H9 (cell line): ENCODE results near the gene LRCH1. TPM values are rescaled to one million over a fixed set of nuclear protein-coding genes. Genes with fewer than 3 reads are reported as not detected.
A peak's percentile ranks its signal among the peaks of the same experiment; 100 is the strongest.

Experiments
- DNase-seq: peaks from one replicate; pipeline ENCODE4 v3.0.0-alpha.2; 2017
- H2AFZ ChIP-seq: one replicate; pipeline ENCODE4 v1.6.1; 2013; ENCODE audit warnings: mild to moderate bottlenecking, low read length, control low read depth, moderate library complexity
- H2AK5ac ChIP-seq: 2 replicates; pipeline ENCODE4 v1.6.1; 2013; ENCODE audit warnings: low read length, control low read depth, mixed read lengths; ENCODE audit not compliant: insufficient read length
- H2BK120ac ChIP-seq: one replicate; pipeline ENCODE4 v1.6.1; 2013; ENCODE audit warnings: low read depth, mild to moderate bottlenecking, low read length, control low read depth, inconsistent platforms; ENCODE audit not compliant: poor library complexity, severe bottlenecking
- H2BK12ac ChIP-seq: 2 replicates; pipeline ENCODE4 v1.6.1; 2013; ENCODE audit warnings: low read length, control low read depth, mixed read lengths, low read depth; ENCODE audit not compliant: insufficient read length
- H2BK15ac ChIP-seq: 2 replicates; pipeline ENCODE4 v1.6.1; 2013; ENCODE audit warnings: low read depth, low read length, control low read depth
- H2BK20ac ChIP-seq: one replicate; pipeline ENCODE4 v1.6.1; 2013; ENCODE audit warnings: low read depth, mild to moderate bottlenecking, low read length, control low read depth, inconsistent platforms; ENCODE audit not compliant: poor library complexity, severe bottlenecking
- H2BK5ac ChIP-seq: 2 replicates; pipeline ENCODE4 v1.6.1; 2013; ENCODE audit warnings: low read length, control low read depth, mixed read lengths; ENCODE audit not compliant: insufficient read length
- H3K14ac ChIP-seq: 2 replicates; pipeline ENCODE4 v1.6.1; 2013; ENCODE audit warnings: low read length, control low read depth; ENCODE audit not compliant: insufficient read depth
- H3K18ac ChIP-seq: 2 replicates; pipeline ENCODE4 v1.6.1; 2013; ENCODE audit warnings: low read depth, mild to moderate bottlenecking, mixed read lengths, low read length, control low read depth; ENCODE audit not compliant: insufficient read length
- H3K23ac ChIP-seq: 2 replicates; pipeline ENCODE4 v1.6.1; 2013; ENCODE audit warnings: low read length, control low read depth, mixed read lengths, low read depth; ENCODE audit not compliant: insufficient read length
- H3K23me2 ChIP-seq: 2 replicates; pipeline ENCODE4 v1.6.1; 2013; ENCODE audit warnings: low read depth, mild to moderate bottlenecking, mixed read lengths, low read length, control low read depth; ENCODE audit not compliant: insufficient read length, poor library complexity, severe bottlenecking
- H3K27ac ChIP-seq: 2 replicates; pipeline ENCODE4 v1.5.1; 2013; ENCODE audit warnings: low read length, control low read depth, mixed read lengths, low read depth; ENCODE audit not compliant: insufficient read length
- H3K27me3 ChIP-seq: 2 replicates; pipeline ENCODE4 v1.6.1; 2013; ENCODE audit warnings: low read length, control low read depth, inconsistent platforms; ENCODE audit not compliant: insufficient read depth
- H3K4ac ChIP-seq: 2 replicates; pipeline ENCODE4 v1.6.1; 2013; ENCODE audit warnings: low read depth, mild to moderate bottlenecking, control low read depth, inconsistent platforms, low read length, moderate library complexity
- H3K4me1 ChIP-seq: 2 replicates; pipeline ENCODE4 v1.6.1; 2013; ENCODE audit warnings: low read length, control low read depth, inconsistent platforms; ENCODE audit not compliant: insufficient read depth
- H3K4me2 ChIP-seq: 2 replicates; pipeline ENCODE4 v1.6.1; 2013; ENCODE audit warnings: low read length, control low read depth, mixed read lengths; ENCODE audit not compliant: insufficient read length, insufficient read depth
- H3K56ac ChIP-seq: 2 replicates; pipeline ENCODE4 v1.6.1; 2013; ENCODE audit warnings: low read depth, mild to moderate bottlenecking, mixed read lengths, low read length, control low read depth; ENCODE audit not compliant: insufficient read length
- H3K79me1 ChIP-seq: 2 replicates; pipeline ENCODE4 v1.6.1; 2013; ENCODE audit warnings: low read depth, mild to moderate bottlenecking, moderate library complexity, low read length, control low read depth, inconsistent platforms; ENCODE audit not compliant: insufficient read depth, poor library complexity, severe bottlenecking
- H3K79me2 ChIP-seq: 2 replicates; pipeline ENCODE4 v1.6.1; 2013; ENCODE audit warnings: low read length, control low read depth, inconsistent platforms; ENCODE audit not compliant: insufficient read depth
- H3K9ac ChIP-seq: 2 replicates; pipeline ENCODE4 v1.6.1; 2013; ENCODE audit warnings: low read length, control low read depth, mixed read lengths; ENCODE audit not compliant: insufficient read length; ENCODE audit errors: extremely low read depth
- H3K9me3 ChIP-seq: one replicate; pipeline ENCODE4 v1.6.1; 2013; ENCODE audit warnings: low read depth, low read length, inconsistent platforms; ENCODE audit not compliant: control insufficient read depth
- H3T11ph ChIP-seq: one replicate; pipeline ENCODE4 v1.6.1; 2013; ENCODE audit warnings: mild to moderate bottlenecking, low read length, control low read depth, inconsistent platforms
- H4K20me1 ChIP-seq: one replicate; pipeline ENCODE4 v1.6.1; 2013; ENCODE audit not compliant: control insufficient read depth, insufficient read length, insufficient read depth
- H4K5ac ChIP-seq: 2 replicates; pipeline ENCODE4 v1.6.1; 2013; ENCODE audit warnings: low read depth, mild to moderate bottlenecking, mixed read lengths, low read length, control low read depth; ENCODE audit not compliant: insufficient read length
- H4K8ac ChIP-seq: replicated peaks from 2 replicates; pipeline ENCODE4 v1.6.1; 2013; ENCODE audit warnings: low read length, control low read depth, mixed read lengths, low read depth; ENCODE audit not compliant: insufficient read length
- H4K91ac ChIP-seq: 2 replicates; pipeline ENCODE4 v1.6.1; 2013; ENCODE audit warnings: low read depth, mild to moderate bottlenecking, moderate library complexity, mixed read lengths, low read length, control low read depth; ENCODE audit not compliant: insufficient read length
- H3K27ac Mint-ChIP-seq, 3 experiments: 2 replicates in 2 of 3; 3 replicates in 1 of 3; pipeline ENCODE4 v1.8.0; 2020 to 2021; ENCODE audit warnings: mixed read lengths in 3 of 3, mild to moderate bottlenecking in 1 of 3, moderate library complexity in 1 of 3
- H3K27me3 Mint-ChIP-seq: 2 replicates; pipeline ENCODE4 v1.8.0; 2021; ENCODE audit warnings: low read depth, mild to moderate bottlenecking, moderate library complexity, mixed read lengths
- H3K36me3 Mint-ChIP-seq, 3 experiments: 2 replicates in 2 of 3; 3 replicates in 1 of 3; pipeline ENCODE4 v1.8.0; 2020 to 2021; ENCODE audit warnings: low read depth in 3 of 3, mixed read lengths in 3 of 3; ENCODE audit not compliant: insufficient read depth in 1 of 3
- H3K4me1 Mint-ChIP-seq, 2 experiments: 2 replicates each; pipeline ENCODE4 v1.8.0; 2020; ENCODE audit warnings: mixed read lengths in 2 of 2
- H3K4me3 Mint-ChIP-seq, 2 experiments: 2 replicates in 1 of 2; 3 replicates in 1 of 2; pipeline ENCODE4 v1.8.0; 2020 to 2021; ENCODE audit warnings: mild to moderate bottlenecking in 2 of 2, mixed read lengths in 2 of 2, moderate library complexity in 1 of 2
- H3K9me3 Mint-ChIP-seq, 2 experiments: 2 replicates in 1 of 2; 3 replicates in 1 of 2; pipeline ENCODE4 v1.8.0; 2020; ENCODE audit warnings: mild to moderate bottlenecking in 2 of 2, mixed read lengths in 2 of 2, moderate library complexity in 1 of 2
- WGBS: extraction: QIAGEN DNeasy Blood & Tissue Kit; methylation state at CpG from one replicate; pipeline ENCODE4 v1.1.7; 2013; ENCODE audit warnings: missing lambda C conversion rate, low lambda C conversion rate, mixed read lengths; ENCODE audit not compliant: insufficient read length; ENCODE audit errors: extremely low coverage; 5-methylcytosine and 5-hydroxymethylcytosine counted together
- total RNA-seq: library from RNA; stranded (reverse); gene quantifications from 2 replicates; pipeline ENCODE4 v1.2.1, GENCODE V29; 2021
- TF ChIP-seq, protein P1 (sequence below): fragments of 200-600 bp; sonication (generic); conservative IDR thresholded peaks from 3 replicates; pipeline ENCODE4 v1.8.0; 2021; ENCODE audit warnings: antibody characterized with exemption, mild to moderate bottlenecking

LRCH1 gene
- total RNA-seq, 1 experiment from 2014 or later: 8.0 TPM

GRCh38 chr13:46795321-46795720 lies 242.4 kb downstream of the LRCH1 start:
- Histone ChIP-seq H3K27ac (no peak overlapping the region), H3K56ac (no peak overlapping the region), H4K91ac (no peak overlapping the region), H3K79me2 (no peaks in the 10 kb centered on the region; the same call in 1 of the 2 replicates), H4K5ac (no peak overlapping the region), H3K14ac (no peak overlapping the region), H2BK20ac (no peak overlapping the region), H3K9ac (no peak overlapping the region), H2BK120ac (no peak overlapping the region), H3T11ph (no peak overlapping the region), H2AFZ (no peak overlapping the region), H3K4ac (no peak overlapping the region), H3K18ac (no peak overlapping the region), H3K9me3 (no peaks in the 10 kb centered on the region), H3K27me3 (no peaks in the 10 kb centered on the region), H3K23ac (no peak overlapping the region), H3K79me1 (no peaks in the 10 kb centered on the region), H2BK15ac (no peak overlapping the region), H2BK12ac (no peak overlapping the region), H4K20me1 (no peaks in the 10 kb centered on the region), H3K4me2 (no peak overlapping the region), H2BK5ac (no peak overlapping the region), H2AK5ac (no peak overlapping the region), H3K23me2 (peaks cover 8% of the 10 kb centered on the region), H3K4me1 (peaks cover 4% of the 10 kb centered on the region; the same call in 1 of the 2 replicates), H4K8ac (no peak overlapping the region)
- TF ChIP-seq, protein P1, sequence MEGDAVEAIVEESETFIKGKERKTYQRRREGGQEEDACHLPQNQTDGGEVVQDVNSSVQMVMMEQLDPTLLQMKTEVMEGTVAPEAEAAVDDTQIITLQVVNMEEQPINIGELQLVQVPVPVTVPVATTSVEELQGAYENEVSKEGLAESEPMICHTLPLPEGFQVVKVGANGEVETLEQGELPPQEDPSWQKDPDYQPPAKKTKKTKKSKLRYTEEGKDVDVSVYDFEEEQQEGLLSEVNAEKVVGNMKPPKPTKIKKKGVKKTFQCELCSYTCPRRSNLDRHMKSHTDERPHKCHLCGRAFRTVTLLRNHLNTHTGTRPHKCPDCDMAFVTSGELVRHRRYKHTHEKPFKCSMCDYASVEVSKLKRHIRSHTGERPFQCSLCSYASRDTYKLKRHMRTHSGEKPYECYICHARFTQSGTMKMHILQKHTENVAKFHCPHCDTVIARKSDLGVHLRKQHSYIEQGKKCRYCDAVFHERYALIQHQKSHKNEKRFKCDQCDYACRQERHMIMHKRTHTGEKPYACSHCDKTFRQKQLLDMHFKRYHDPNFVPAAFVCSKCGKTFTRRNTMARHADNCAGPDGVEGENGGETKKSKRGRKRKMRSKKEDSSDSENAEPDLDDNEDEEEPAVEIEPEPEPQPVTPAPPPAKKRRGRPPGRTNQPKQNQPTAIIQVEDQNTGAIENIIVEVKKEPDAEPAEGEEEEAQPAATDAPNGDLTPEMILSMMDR: peak; percentile 51; the same call in 2 of the 3 replicates
- no peaks in the 10 kb centered on the region for H3K9me3 Mint-ChIP-seq
- no peak for DNase-seq
- no CpG with 5 or more reads among the region's 6 CpGs for WGBS
- H3K27me3 Mint-ChIP-seq: no peaks in the 10 kb centered on the region
- peak overlapping the region; percentile 29 to 50; a peak in 2 of 5 replicates for H3K4me3 Mint-ChIP-seq
- H3K27ac Mint-ChIP-seq: peak overlapping the region in 1 of 3 experiments; percentile 11; a peak in 1 of 7 replicates
- peaks cover 5 to 12% (median 10%) of the 10 kb centered on the region in 3 experiments; a peak in 6 of 7 replicates for H3K36me3 Mint-ChIP-seq
- H3K4me1 Mint-ChIP-seq: peaks cover 25 to 35% of the 10 kb centered on the region in 2 experiments
